GM18861 (cell line): ENCODE results near the gene JAML.
"Not testable (repeated sequence)": the region's sequence is repeated elsewhere in the genome, so short reads cannot be mapped to it uniquely, and the experiment has no call there.

Experiments used
- ATAC-seq: cut with Tn5 transposase; IDR thresholded peaks from one replicate; pipeline ENCODE4 v1.9.1; 2021; ENCODE audit not compliant: unreplicated experiment

JAML gene

GRCh38 chr11:118198370-118198769 lies 26.4 kb downstream of the JAML start:
- ATAC-seq: no peak

- no peak for ATAC-seq
Measured at GRCh38 chr11:118194835-118195627, 29.8 kb downstream of the JAML start.

GRCh38 chr11:118193910-118194566 lies 30.8 kb downstream of the JAML start:
- ATAC-seq: no peak

GRCh38 chr11:118192817-118193216 lies 32.0 kb downstream of the JAML start:
- not testable (repeated sequence) for ATAC-seq

GRCh38 chr11:118190942-118191506 lies 33.8 kb downstream of the JAML start:
- not testable (repeated sequence) for ATAC-seq

GRCh38 chr11:118186346-118187107 lies 38.3 kb downstream of the JAML start:
- no peak for ATAC-seq

GRCh38 chr11:118184784-118185579 lies 39.8 kb downstream of the JAML start:
- no peak for ATAC-seq

GRCh38 chr11:118183691-118184090 lies 41.1 kb downstream of the JAML start:
- ATAC-seq: not testable (repeated sequence)

- peak; percentile 62 for ATAC-seq
Measured at GRCh38 chr11:118180300-118180703, 44.5 kb downstream of the JAML start.

GRCh38 chr11:118176778-118177134 lies 48.1 kb downstream of the JAML start:
- no peak for ATAC-seq

- ATAC-seq: no peak
Measured at GRCh38 chr11:118175993-118176777, 48.6 kb downstream of the JAML start, which contains the start of gene SCN2B. SCN2B (minus strand) TSS chr11:118176639; CDS start chr11:118176431, 208 bp downstream.

GRCh38 chr11:118175031-118175992 lies 49.5 kb downstream of the JAML start:
- ATAC-seq: no peak

GRCh38 chr11:118174006-118174567 lies 50.7 kb downstream of the JAML start:
- no peak for ATAC-seq

- no peak for ATAC-seq
Measured at GRCh38 chr11:118172356-118172755, 52.5 kb downstream of the JAML start.

GRCh38 chr11:118171269-118172062 lies 53.3 kb downstream of the JAML start:
- ATAC-seq: no peak

GRCh38 chr11:118170882-118171268 lies 53.9 kb downstream of the JAML start:
- ATAC-seq: no peak

GRCh38 chr11:118170231-118170630 lies 54.6 kb downstream of the JAML start:
- ATAC-seq: no peak
